EL (cell line): ENCODE data around the gene PAPOLG.
"Not testable (repeated sequence)": the region's sequence is repeated elsewhere in the genome, so short reads cannot be mapped to it uniquely, and the experiment has no call there.

Experiments used
- DNase-seq: peaks from one replicate; pipeline ENCODE4 v3.0.0-alpha.2; 2016

The PAPOLG gene

GRCh38 chr2:60778352-60778751, 22.3 kb downstream of the PAPOLG start:
- no peak for DNase-seq

GRCh38 chr2:60779426-60779825, 23.4 kb downstream of the PAPOLG start:
- no peak for DNase-seq

DNA sequence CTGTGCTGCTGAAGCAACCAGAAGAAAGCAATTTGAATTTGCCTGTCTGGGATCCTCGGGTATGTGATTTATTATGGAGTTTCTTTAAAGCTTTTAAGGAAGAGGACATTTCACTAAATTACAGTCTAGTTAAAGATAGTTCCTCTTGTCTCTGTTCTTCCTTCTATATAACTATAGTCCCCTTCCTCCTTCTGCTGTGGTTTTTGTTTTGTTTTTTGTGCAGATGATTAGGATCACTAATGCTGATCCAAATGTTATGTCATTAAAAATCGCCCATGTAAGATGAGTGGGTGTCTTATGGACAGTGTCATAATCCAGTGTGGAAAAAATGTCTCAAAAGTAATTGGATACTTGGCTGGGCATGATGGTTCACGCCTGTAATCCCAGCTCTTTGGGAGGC, 24.7 kb downstream of the PAPOLG start:
- no peak for DNase-seq

DNA sequence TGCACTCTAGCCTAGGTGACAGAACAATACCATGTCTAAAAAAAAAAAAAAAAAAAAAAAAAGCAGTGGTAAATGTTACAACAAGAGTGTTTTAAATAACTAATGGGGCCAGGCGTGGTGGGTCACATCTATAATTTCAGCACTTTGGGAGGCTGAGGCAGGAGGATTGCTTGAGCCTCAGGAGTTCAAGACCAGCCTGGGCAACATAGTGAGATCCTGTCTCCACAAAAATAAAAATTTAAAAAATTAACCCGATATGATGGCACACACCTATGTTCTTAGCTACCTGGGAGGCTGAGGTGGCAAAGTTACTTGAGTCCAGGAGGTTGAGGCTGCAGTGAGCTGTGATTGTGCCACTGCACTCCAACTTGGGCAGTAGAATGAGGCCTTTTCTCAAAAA, 37.1 kb downstream of the PAPOLG start:
- DNase-seq = no peak

GRCh38 chr2:60794271-60794863, 38.3 kb downstream of the PAPOLG start:
- peak; percentile 18 for DNase-seq

DNA sequence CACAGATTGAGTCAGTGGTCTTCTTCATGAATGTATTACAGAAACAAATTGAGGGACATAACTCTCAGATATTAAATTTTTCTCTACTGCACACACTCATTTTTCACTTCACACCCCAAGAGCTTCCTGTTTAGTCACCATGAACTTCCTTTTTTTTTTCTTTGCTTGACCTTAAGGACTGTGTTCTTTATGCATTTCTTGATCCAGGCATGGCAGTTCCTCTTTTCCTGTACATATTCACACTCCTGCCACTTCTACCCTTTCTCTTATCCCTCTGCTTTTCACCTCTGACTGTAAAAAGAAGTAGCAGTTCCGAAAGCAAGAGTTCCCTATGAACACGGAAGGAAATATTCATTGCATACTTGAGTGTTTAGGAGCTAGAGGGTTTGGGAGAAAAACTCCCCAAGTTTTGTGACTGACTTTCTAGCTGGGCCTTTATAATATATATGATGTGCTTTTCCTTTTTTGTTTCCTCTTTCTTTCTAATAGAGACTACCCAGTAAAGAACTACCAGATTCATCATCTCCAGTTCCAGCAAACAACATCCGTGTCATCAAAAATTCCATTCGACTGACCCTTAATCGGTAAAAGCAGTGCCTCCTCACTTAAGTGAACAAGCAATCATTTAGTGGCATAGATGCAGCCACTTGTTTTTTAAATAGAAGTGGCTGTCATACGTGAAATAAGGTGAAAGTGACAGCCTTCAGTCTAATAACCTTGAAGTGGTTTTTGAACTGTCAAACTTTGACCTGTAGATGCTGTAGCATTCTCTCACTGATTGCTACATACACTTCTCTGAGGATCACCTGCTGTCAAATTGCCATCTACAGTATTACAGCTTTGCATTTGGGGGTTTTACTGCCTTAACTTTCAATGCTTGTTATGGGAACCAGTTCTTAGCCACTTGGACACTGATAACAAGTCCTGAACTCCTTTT, 40.8 kb downstream of the PAPOLG start:
- no peak for DNase-seq

GRCh38 chr2:60804473-60804872, 48.4 kb downstream of the PAPOLG start:
- no peak for DNase-seq

DNA sequence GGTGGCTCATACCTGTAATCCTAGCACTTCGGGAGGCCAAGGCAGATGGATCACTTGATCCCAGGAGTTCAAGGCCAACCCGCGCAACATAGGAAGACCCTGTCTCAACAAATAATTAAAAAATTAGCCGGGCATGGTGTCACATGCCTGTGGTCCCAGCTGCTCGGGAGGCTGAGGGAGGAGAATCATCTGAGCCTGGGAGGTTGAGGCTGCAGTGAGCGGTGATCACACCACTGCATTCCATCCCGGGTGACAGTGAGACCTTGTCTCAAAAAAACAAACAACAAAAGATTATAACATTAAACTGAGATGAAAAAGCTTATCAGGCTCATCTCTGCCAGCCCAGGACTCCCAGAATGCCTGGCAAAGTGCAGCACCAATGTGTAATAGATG, 50.5 kb downstream of the PAPOLG start:
- DNase-seq = no peak

GRCh38 chr2:60806988-60807681, 51.1 kb downstream of the PAPOLG start:
- peak; percentile 62 for DNase-seq

GRCh38 chr2:60808330-60808801, 52.3 kb downstream of the PAPOLG start:
- no peak for DNase-seq

DNA sequence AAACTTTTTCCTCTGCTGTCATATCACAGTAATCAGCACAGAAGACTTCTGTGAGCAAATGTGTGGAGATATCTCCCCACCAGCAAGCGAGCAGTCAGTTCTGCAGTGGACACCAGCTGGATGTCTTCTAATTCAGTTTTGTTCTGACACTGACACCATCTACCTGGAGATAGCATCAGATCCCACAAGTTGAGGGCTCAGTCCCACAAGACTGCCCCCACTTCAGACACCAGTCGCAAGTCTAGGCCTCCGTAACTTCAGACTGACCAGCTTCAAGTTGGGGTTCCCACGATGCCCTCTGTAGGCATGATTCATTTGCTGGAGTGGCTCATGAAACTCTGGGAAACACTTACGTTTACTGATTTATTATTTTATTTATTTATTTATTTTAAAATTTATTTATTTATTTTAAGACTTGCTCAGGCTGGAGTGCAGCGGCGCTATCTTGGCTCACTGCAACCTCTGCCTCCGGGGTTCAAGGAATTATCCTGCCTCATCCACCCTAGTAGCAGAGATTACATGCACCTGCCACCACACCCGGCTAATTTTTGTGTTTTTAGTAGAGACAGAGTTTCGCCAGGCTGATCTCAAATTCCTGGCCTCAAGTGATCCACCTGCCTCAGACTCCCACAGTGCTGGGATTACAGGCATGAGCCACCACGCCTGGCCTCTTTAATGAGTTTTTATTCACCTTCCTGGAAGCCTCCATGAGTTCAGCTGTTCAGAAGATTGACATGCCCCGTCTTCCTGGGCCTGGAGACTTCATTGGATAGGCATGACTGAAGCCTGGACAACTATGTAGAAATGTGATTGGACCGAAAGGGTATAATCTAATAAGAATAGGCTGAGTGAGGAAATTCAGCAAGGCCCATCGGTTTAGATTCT, 55.7 kb downstream of the PAPOLG start:
- no peak for DNase-seq

GRCh38 chr2:60817191-60817590, 61.1 kb downstream of the PAPOLG start:
- not testable (repeated sequence) for DNase-seq

GRCh38 chr2:60818272-60818671, 62.2 kb downstream of the PAPOLG start:
- DNase-seq = peak; percentile 10

DNA sequence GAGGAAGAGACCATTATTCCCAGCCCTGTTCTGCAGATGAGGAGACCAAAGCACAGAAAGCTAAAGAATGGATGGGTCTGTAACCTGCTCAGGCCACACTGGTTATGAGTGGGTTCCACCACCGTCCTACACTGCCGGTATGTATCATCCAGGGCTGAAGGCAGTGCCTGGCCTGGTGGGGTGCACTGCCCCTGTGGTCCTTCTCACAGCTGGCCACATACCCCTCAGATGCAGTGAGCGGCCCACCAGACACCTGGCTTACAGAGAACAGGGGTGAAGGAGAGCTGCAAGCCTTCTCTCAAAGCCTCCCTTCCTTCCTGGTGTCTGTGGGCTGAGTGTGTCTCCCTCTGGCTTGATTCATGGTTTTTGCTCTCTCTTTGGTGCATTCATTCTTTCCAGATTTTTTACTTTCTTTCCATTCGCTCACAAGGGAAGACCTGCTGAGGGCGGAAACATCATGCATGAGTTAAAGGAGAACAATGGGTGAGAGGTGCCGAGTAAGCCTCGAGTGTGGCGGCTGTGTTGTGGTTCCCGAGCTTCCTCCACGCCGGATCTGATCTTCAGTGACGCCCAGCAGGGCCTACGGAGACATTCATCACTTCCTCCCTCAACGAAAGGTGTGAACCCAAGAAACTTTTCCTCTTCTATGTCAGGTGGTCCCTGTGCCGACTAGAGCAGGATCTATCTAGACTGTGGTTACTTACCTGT, 63.2 kb downstream of the PAPOLG start:
- DNase-seq = no peak

- no peak for DNase-seq
Observed at GRCh38 chr2:60819936-60820335, 63.9 kb downstream of the PAPOLG start.

DNA sequence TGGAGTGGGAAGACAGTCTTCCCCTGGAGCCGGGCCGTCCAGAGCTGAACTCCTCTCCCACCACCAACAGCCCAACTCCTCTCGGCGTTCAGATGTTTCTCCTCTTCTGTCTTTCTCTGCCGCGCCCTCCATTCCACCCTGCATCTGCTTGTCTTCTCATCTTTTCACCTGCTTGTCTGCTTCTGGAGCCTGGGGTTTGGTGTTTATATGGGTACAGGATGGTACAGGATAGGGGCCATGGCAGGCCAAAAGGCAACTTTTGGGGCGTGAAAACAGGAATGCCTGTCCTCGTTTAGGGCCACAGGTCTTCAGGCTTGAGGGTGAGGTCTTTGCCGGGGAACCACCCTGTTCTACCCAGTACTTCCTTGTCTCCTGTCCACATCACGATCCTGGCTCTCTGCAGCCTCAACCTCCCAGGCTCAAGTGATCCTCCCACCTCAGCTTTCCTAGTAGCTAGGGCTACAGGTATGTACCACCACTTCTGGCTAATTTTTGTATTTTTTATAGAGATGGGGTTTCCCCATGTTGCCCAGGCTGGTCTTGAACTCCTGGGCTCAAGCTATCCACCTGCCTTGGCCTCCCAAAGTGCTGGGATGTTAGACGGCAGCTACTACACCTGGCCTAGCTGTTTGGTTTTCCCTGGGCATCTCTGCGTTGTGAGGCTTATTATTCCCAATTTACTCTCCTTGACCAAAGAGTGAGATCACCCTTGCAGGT, 64.5 kb downstream of the PAPOLG start:
- DNase-seq = no peak

DNA sequence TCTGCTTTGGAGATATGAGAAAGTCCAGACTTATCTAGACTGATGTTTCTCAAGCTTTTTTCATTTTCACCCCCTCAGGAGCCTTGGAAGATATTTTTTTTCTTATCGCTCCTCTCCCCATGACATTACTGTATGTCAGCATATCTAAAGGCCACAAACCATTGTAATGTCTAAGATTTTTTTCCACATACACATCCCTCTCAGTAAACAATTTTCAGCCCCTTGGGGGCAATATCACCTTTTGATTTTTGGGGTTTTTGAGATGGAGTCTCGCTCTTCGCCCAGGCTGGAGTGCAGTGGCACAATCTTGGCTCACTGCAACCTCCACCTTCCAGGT, 65.0 kb downstream of the PAPOLG start:
- no peak for DNase-seq

DNA sequence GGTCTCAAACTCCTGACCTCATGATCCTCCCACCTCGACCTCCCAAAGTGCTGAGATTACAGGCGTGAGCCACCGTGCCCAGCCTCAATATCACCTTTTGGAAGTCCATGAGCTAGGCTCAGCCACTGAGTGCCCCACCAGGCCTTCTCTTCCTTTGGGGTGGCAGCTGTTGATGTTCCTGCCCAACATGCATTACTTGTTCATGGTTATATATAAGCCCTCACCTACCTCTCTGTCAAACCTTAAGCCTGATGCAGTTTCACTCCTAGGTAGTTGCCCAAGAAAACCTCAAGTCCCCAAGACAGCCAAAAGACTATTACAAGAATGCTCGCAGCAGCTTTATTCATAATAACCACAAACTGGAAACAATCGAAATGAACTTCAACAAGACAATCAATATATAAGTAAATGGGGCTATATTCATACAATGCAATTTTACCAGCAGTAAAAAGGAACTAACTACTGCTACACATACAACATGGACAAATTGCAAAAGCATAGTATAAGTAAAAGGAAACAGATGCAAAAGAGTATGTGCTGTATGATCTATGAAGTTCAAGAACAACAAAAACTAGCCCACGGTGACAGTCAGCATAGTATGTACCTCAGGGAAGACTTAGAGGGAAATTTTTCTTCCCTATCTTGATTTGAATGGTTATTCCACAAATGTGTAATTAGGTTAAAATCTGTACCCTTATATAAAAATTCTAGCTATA, 65.7 kb downstream of the PAPOLG start:
- DNase-seq = no peak

DNA sequence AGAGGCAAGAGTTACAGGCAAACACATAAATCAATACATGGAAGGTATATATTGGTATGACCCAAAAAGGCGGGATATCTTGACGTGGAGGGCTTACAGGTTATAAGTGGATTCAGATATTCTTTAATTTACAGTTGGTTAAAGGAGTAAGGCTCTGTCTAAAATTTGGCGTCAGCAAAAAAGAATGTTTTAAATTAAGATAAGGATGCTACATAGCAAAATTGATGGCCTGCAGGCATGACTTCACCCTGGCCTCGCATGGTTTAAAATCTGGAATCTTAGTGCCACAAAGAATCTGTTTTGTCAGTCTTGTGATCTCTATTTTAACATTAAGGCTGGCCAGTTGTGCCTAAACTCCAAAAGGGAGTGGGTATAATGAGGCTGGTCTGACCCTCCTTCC, 66.9 kb downstream of the PAPOLG start:
- no peak for DNase-seq

GRCh38 chr2:60823694-60824305, 67.7 kb downstream of the PAPOLG start:
- no peak for DNase-seq
